ENCODE data around the gene QRSL1. TPM values are rescaled to one million over a fixed set of nuclear protein-coding genes. Genes with fewer than 3 reads are reported as not detected.

The QRSL1 gene
- total RNA-seq, 2 donors from 2014 or later: 8.7 to 9.5 TPM

GRCh38 chr6:106662458-106662857 lies 33.1 kb downstream of the QRSL1 start:
- ATAC-seq (ENCODE audit: insufficient number of reproducible peaks, low FRiP score, low read depth) (no peak), DNase-seq (ENCODE audit: low spot score) (no peak)
- H3K4me1 ChIP-seq (ENCODE audit: control insufficient read depth in 1 of 2, low read depth in 2 of 2): no peaks in the 10 kb centered on the region
- H3K9me3 ChIP-seq: peaks cover 3% of the 10 kb centered on the region
- H3K36me3 ChIP-seq: peaks cover 9% of the 10 kb centered on the region
- H3K27ac ChIP-seq: no peak overlapping the region
- TF ChIP-seq CTCF (IDR thresholded peaks at IDR 0.05): no peak
- no peak overlapping the region for H3K4me3 ChIP-seq
- H3K27me3 ChIP-seq (replicated peaks; ENCODE audit: insufficient read depth): no peaks in the 10 kb centered on the region

GRCh38 chr6:106666282-106667021 lies 37.1 kb downstream of the QRSL1 start:
- ATAC-seq (ENCODE audit: insufficient number of reproducible peaks, low FRiP score, low read depth): no peak
- Histone ChIP-seq H3K36me3 (peaks cover 4% of the 10 kb centered on the region), H3K27me3 (replicated peaks; ENCODE audit: insufficient read depth) (no peaks in the 10 kb centered on the region), H3K4me1 (ENCODE audit: control insufficient read depth in 1 of 2, low read depth in 2 of 2) (no peaks in the 10 kb centered on the region), H3K9me3 (no peaks in the 10 kb centered on the region), H3K4me3 (no peak overlapping the region), H3K27ac (no peak overlapping the region)
- no peak for DNase-seq (ENCODE audit: low spot score)
- TF ChIP-seq CTCF (IDR thresholded peaks at IDR 0.05): no peak

- no peak overlapping the region for H3K27ac ChIP-seq
- no peak for DNase-seq (ENCODE audit: low spot score)
- H3K36me3 ChIP-seq: peaks cover 4% of the 10 kb centered on the region
- no peaks in the 10 kb centered on the region for H3K9me3 ChIP-seq
- H3K4me3 ChIP-seq: no peak overlapping the region
- H3K27me3 ChIP-seq (replicated peaks; ENCODE audit: insufficient read depth): no peaks in the 10 kb centered on the region
- no peak for ATAC-seq (ENCODE audit: insufficient number of reproducible peaks, low FRiP score, low read depth)
- no peaks in the 10 kb centered on the region for H3K4me1 ChIP-seq (ENCODE audit: control insufficient read depth in 1 of 2, low read depth in 2 of 2)
- no peak for TF ChIP-seq CTCF (IDR thresholded peaks at IDR 0.05)
Observed at GRCh38 chr6:106667022-106667402, 37.6 kb downstream of the QRSL1 start.

GRCh38 chr6:106670236-106670635 lies 40.9 kb downstream of the QRSL1 start:
- DNase-seq (ENCODE audit: low spot score) (no peak), ATAC-seq (ENCODE audit: insufficient number of reproducible peaks, low FRiP score, low read depth) (no peak)
- Histone ChIP-seq H3K9me3 (no peaks in the 10 kb centered on the region), H3K4me1 (ENCODE audit: control insufficient read depth in 1 of 2, low read depth in 2 of 2) (no peaks in the 10 kb centered on the region), H3K27me3 (replicated peaks; ENCODE audit: insufficient read depth) (no peaks in the 10 kb centered on the region), H3K27ac (no peak overlapping the region), H3K36me3 (peaks cover 4% of the 10 kb centered on the region), H3K4me3 (no peak overlapping the region)
- TF ChIP-seq CTCF (IDR thresholded peaks at IDR 0.05): no peak

GRCh38 chr6:106671651-106672050 lies 42.3 kb downstream of the QRSL1 start:
- H3K27ac ChIP-seq: no peak overlapping the region
- H3K9me3 ChIP-seq: no peaks in the 10 kb centered on the region
- no peaks in the 10 kb centered on the region for H3K36me3 ChIP-seq
- H3K4me3 ChIP-seq: no peak overlapping the region
- H3K27me3 ChIP-seq (replicated peaks; ENCODE audit: insufficient read depth): no peaks in the 10 kb centered on the region
- no peak for DNase-seq (ENCODE audit: low spot score)
- H3K4me1 ChIP-seq (ENCODE audit: control insufficient read depth in 1 of 2, low read depth in 2 of 2): no peaks in the 10 kb centered on the region
- TF ChIP-seq CTCF (IDR thresholded peaks at IDR 0.05): no peak
- no peak for ATAC-seq (ENCODE audit: insufficient number of reproducible peaks, low FRiP score, low read depth)

All from thoracic aorta (tissue), 2 donors.